WERI-Rb-1 (cell line): Measurements from ENCODE around the gene TFDP1.

ENCODE experiments used
- DNase-seq: peaks from one replicate; pipeline ENCODE4 v3.0.0-alpha.2; 2020
- H3K27ac ChIP-seq: fragments of 250-450 bp; sonication (Bioruptor Pico); 2 replicates; pipeline ENCODE4 v1.5.1; 2020; ENCODE audit warnings: mild to moderate bottlenecking, moderate library complexity
- H3K27me3 ChIP-seq: fragments of 250-450 bp; sonication (Bioruptor Pico); 2 replicates; pipeline ENCODE4 v1.5.1; 2021; ENCODE audit warnings: mild to moderate bottlenecking, low read depth, moderate library complexity; ENCODE audit not compliant: insufficient read depth, severe bottlenecking
- H3K36me3 ChIP-seq: fragments of 250-450 bp; sonication (Bioruptor Pico); 2 replicates; pipeline ENCODE4 v1.5.1; 2020; ENCODE audit warnings: mild to moderate bottlenecking, moderate library complexity
- H3K4me3 ChIP-seq: 2 replicates; pipeline ENCODE4 v1.5.1; 2011; ENCODE audit warnings: low read depth, mild to moderate bottlenecking, control low read depth, low read length
- H3K9me3 ChIP-seq: fragments of 250-450 bp; sonication (Bioruptor Pico); 2 replicates; pipeline ENCODE4 v1.5.1; 2021; ENCODE audit warnings: mild to moderate bottlenecking, moderate library complexity; ENCODE audit not compliant: severe bottlenecking
- TF ChIP-seq, protein P1 (sequence below): IDR thresholded peaks from 2 replicates; pipeline ENCODE4 v1.5.1; 2011; ENCODE audit warnings: low read depth, mild to moderate bottlenecking, control low read depth, inconsistent platforms, low read length

The TFDP1 gene

DNA sequence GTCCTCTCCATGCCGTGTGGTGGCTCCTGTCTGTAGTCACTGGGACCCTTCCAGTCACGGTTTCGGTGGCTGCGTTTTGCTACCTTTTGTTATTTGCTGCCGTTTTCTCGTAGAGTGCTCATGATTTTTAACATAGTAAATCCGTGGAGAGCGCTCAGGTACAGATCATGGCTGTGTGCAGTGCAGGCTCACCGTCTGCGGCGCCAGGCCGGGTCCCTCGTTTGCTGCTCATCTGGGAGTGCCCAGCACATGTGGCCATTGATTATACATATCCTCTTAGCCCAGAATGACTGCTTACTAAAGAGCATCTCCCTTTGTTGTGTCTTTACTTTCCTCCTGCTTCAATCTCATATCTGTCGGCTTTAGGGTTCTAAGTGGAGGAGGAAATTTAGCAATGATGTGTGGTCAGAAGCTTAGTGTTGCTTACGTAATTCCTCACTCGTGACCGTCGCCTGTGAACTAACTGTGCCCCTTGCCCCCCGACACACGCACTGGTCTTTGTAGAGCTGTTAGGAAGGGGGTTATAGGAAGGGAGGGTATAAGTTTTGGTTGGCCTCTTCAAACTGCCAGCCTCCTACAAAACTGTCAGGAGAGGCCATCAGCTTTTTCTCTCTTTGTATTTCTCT lies 31.8 kb downstream of the TFDP1 start:
- no peak overlapping the region for H3K27ac ChIP-seq
- H3K36me3 ChIP-seq = peaks cover 93% of the 10 kb centered on the region
- no peaks in the 10 kb centered on the region for H3K9me3 ChIP-seq
- H3K27me3 ChIP-seq = no peaks in the 10 kb centered on the region
- TF ChIP-seq, protein P1, sequence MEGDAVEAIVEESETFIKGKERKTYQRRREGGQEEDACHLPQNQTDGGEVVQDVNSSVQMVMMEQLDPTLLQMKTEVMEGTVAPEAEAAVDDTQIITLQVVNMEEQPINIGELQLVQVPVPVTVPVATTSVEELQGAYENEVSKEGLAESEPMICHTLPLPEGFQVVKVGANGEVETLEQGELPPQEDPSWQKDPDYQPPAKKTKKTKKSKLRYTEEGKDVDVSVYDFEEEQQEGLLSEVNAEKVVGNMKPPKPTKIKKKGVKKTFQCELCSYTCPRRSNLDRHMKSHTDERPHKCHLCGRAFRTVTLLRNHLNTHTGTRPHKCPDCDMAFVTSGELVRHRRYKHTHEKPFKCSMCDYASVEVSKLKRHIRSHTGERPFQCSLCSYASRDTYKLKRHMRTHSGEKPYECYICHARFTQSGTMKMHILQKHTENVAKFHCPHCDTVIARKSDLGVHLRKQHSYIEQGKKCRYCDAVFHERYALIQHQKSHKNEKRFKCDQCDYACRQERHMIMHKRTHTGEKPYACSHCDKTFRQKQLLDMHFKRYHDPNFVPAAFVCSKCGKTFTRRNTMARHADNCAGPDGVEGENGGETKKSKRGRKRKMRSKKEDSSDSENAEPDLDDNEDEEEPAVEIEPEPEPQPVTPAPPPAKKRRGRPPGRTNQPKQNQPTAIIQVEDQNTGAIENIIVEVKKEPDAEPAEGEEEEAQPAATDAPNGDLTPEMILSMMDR = no peak
- H3K4me3 ChIP-seq = no peak overlapping the region
- DNase-seq = no peak

GRCh38 chr13:113616991-113617749 lies 32.6 kb downstream of the TFDP1 start:
- H3K36me3 ChIP-seq = peaks cover 90% of the 10 kb centered on the region
- DNase-seq = no peak
- TF ChIP-seq, protein P1 = no peak
- H3K27me3 ChIP-seq = no peaks in the 10 kb centered on the region
- no peak overlapping the region for H3K4me3 ChIP-seq
- H3K27ac ChIP-seq = no peak overlapping the region
- no peaks in the 10 kb centered on the region for H3K9me3 ChIP-seq

- TF ChIP-seq, protein P1 = no peak
- H3K27me3 ChIP-seq = no peaks in the 10 kb centered on the region
- peaks cover 2% of the 10 kb centered on the region for H3K9me3 ChIP-seq
- H3K36me3 ChIP-seq = peaks cover 90% of the 10 kb centered on the region
- no peak overlapping the region for H3K27ac ChIP-seq
- no peak for DNase-seq
- no peak overlapping the region for H3K4me3 ChIP-seq
Measured at GRCh38 chr13:113617961-113618360, 33.4 kb downstream of the TFDP1 start.

GRCh38 chr13:113618455-113618854 lies 33.9 kb downstream of the TFDP1 start:
- Histone ChIP-seq H3K4me3 (no peak overlapping the region), H3K27ac (no peak overlapping the region), H3K27me3 (no peaks in the 10 kb centered on the region), H3K9me3 (peaks cover 7% of the 10 kb centered on the region), H3K36me3 (peaks cover 90% of the 10 kb centered on the region)
- DNase-seq = no peak
- TF ChIP-seq, protein P1 = 0 out of 2 replicates have a peak, but pooled peaks have one; percentile 10

- H3K27me3 ChIP-seq = no peaks in the 10 kb centered on the region
- H3K36me3 ChIP-seq = peaks cover 81% of the 10 kb centered on the region
- H3K4me3 ChIP-seq = no peak overlapping the region
- DNase-seq = peak; percentile 59
- TF ChIP-seq, protein P1 = no peak
- peaks cover 8% of the 10 kb centered on the region for H3K9me3 ChIP-seq
- peak overlapping the region; percentile 59 for H3K27ac ChIP-seq
Measured at GRCh38 chr13:113620036-113620796, 35.7 kb downstream of the TFDP1 start.
